ENCODE results near the gene INO80.
"Not testable (repeated sequence)": the region's sequence is repeated elsewhere in the genome, so short reads cannot be mapped to it uniquely, and the experiment has no call there.

The INO80 gene

GRCh38 chr15:40962317-40962716 lies 153.8 kb downstream of the INO80 start:
- DNase-seq (ENCODE audit: low read depth in 2 of 2): not testable (repeated sequence)

- not testable (repeated sequence) for DNase-seq (ENCODE audit: low read depth in 2 of 2)
Observed at GRCh38 chr15:40961740-40962139, 154.3 kb downstream of the INO80 start.

- no peak for DNase-seq (ENCODE audit: low read depth in 2 of 2)
Observed at GRCh38 chr15:40960925-40961324, 155.2 kb downstream of the INO80 start.

- no peak for DNase-seq (ENCODE audit: low read depth in 2 of 2)
Observed at GRCh38 chr15:40960151-40960885, 155.8 kb downstream of the INO80 start.

GRCh38 chr15:40959331-40960141 lies 156.5 kb downstream of the INO80 start:
- DNase-seq (ENCODE audit: low read depth in 2 of 2): no peak

- no peak for DNase-seq (ENCODE audit: low read depth in 2 of 2)
Observed at GRCh38 chr15:40958723-40959122, 157.4 kb downstream of the INO80 start.

- DNase-seq (ENCODE audit: low read depth in 2 of 2): no peak
Observed at GRCh38 chr15:40958146-40958545, 157.9 kb downstream of the INO80 start.

GRCh38 chr15:40957581-40958051 lies 158.5 kb downstream of the INO80 start:
- no peak for DNase-seq (ENCODE audit: low read depth in 2 of 2)

- DNase-seq (ENCODE audit: low read depth in 2 of 2): no peak
Observed at GRCh38 chr15:40957041-40957555, 159.0 kb downstream of the INO80 start.

GRCh38 chr15:40956541-40956982 lies 159.5 kb downstream of the INO80 start:
- no peak for DNase-seq (ENCODE audit: low read depth in 2 of 2)

GRCh38 chr15:40955930-40956540 lies 160.0 kb downstream of the INO80 start:
- no peak for DNase-seq (ENCODE audit: low read depth in 2 of 2)

- no peak for DNase-seq (ENCODE audit: low read depth in 2 of 2)
Observed at GRCh38 chr15:40955141-40955903, 160.8 kb downstream of the INO80 start.

- not testable (repeated sequence) for DNase-seq (ENCODE audit: low read depth in 2 of 2)
Observed at GRCh38 chr15:40954158-40954848, 161.8 kb downstream of the INO80 start.

- no peak for DNase-seq (ENCODE audit: low read depth in 2 of 2)
Observed at GRCh38 chr15:40953713-40954074, 162.4 kb downstream of the INO80 start.

- peak; percentile 93 to 95 for DNase-seq (ENCODE audit: low read depth in 2 of 2)
Observed at GRCh38 chr15:40952901-40953712, 163.0 kb downstream of the INO80 start, which contains the start of gene CHAC1. Gene CHAC1, plus strand, starts transcription at chr15:40953471. Its CDS starts 113 bp downstream, at chr15:40953584.

- no peak for DNase-seq (ENCODE audit: low read depth in 2 of 2)
Observed at GRCh38 chr15:40952301-40952900, 163.7 kb downstream of the INO80 start.

- no peak for DNase-seq (ENCODE audit: low read depth in 2 of 2)
Observed at GRCh38 chr15:40951764-40952163, 164.3 kb downstream of the INO80 start.

- DNase-seq (ENCODE audit: low read depth in 2 of 2): no peak
Observed at GRCh38 chr15:40949756-40950207, 166.3 kb downstream of the INO80 start.
